ENCODE measurements around the gene DPF3.

Gene DPF3

GRCh38 chr14:72888636-72889201 is 5.2 kb downstream of the DPF3 start:
- H3K18ac ChIP-seq (ENCODE audit: low read length) = no peak overlapping the region
- H3K36me3 ChIP-seq (ENCODE audit: control insufficient read depth in 1 of 2, insufficient read depth in 2 of 2, low read length in 2 of 2) = no peaks in the 10 kb centered on the region
- no peaks in the 10 kb centered on the region for H3K79me2 ChIP-seq (ENCODE audit: control insufficient read depth, insufficient read depth, low read length, poor library complexity)
- H2BK120ac ChIP-seq (ENCODE audit: insufficient read depth, low read length, poor library complexity) = no peak overlapping the region
- H4K91ac ChIP-seq (ENCODE audit: low read depth, low read length) = no peak overlapping the region
- H2BK5ac ChIP-seq (ENCODE audit: low read depth, low read length, poor library complexity) = no peak overlapping the region
- no peak for DNase-seq
- peaks cover 26% of the 10 kb centered on the region for H3K27me3 ChIP-seq (ENCODE audit: insufficient read depth, low read length)
- no peak overlapping the region for H3K27ac ChIP-seq (ENCODE audit: low read depth, low read length)
- H3K4ac ChIP-seq (ENCODE audit: low read depth, low read length) = no peak overlapping the region
- H3K9me3 ChIP-seq (ENCODE audit: insufficient read depth, low read depth, low read length) = peaks cover 3% of the 10 kb centered on the region
- H3K9ac ChIP-seq (ENCODE audit: low read length) = no peak overlapping the region
- H4K8ac ChIP-seq (ENCODE audit: low read depth, low read length) = no peak overlapping the region
- no peak overlapping the region for H3K4me3 ChIP-seq (ENCODE audit: low read depth, low read length)
- H3K4me1 ChIP-seq (ENCODE audit: control insufficient read depth in 1 of 2, insufficient read depth in 2 of 2, low read length in 2 of 2) = peaks cover 9 to 13% of the 10 kb centered on the region in 2 experiments
- no peak overlapping the region for H3K23ac ChIP-seq (ENCODE audit: low read length)
- H3K14ac ChIP-seq (ENCODE audit: low read length) = no peak overlapping the region
- H4K12ac ChIP-seq (ENCODE audit: low read depth, low read length) = no peak overlapping the region
- H3K4me2 ChIP-seq (ENCODE audit: low read length) = no peak overlapping the region
- H2BK12ac ChIP-seq (ENCODE audit: low read length) = no peak overlapping the region
- no peaks in the 10 kb centered on the region for H3K79me1 ChIP-seq (ENCODE audit: low read length)
- H2AK5ac ChIP-seq (ENCODE audit: low read length) = no peak overlapping the region
- no CpG with 5 or more reads among the region's 2 CpGs for WGBS (ENCODE audit: extremely low coverage, insufficient coverage, insufficient read length)
- no peak overlapping the region for H2AFZ ChIP-seq (ENCODE audit: insufficient read depth, low read length, poor library complexity)

- no peak overlapping the region for H2AFZ ChIP-seq (ENCODE audit: insufficient read depth, low read length, poor library complexity)
- no peak overlapping the region for H4K8ac ChIP-seq (ENCODE audit: low read depth, low read length)
- no peak overlapping the region for H3K27ac ChIP-seq (ENCODE audit: low read depth, low read length)
- H4K12ac ChIP-seq (ENCODE audit: low read depth, low read length) = no peak overlapping the region
- no peak overlapping the region for H3K14ac ChIP-seq (ENCODE audit: low read length)
- peaks cover 9 to 12% of the 10 kb centered on the region in 2 experiments for H3K4me1 ChIP-seq (ENCODE audit: control insufficient read depth in 1 of 2, insufficient read depth in 2 of 2, low read length in 2 of 2)
- H3K9ac ChIP-seq (ENCODE audit: low read length) = no peak overlapping the region
- H2BK120ac ChIP-seq (ENCODE audit: insufficient read depth, low read length, poor library complexity) = no peak overlapping the region
- no peak overlapping the region for H3K4me2 ChIP-seq (ENCODE audit: low read length)
- no peak overlapping the region for H2AK5ac ChIP-seq (ENCODE audit: low read length)
- H3K27me3 ChIP-seq (ENCODE audit: insufficient read depth, low read length) = peaks cover 23% of the 10 kb centered on the region
- H3K18ac ChIP-seq (ENCODE audit: low read length) = no peak overlapping the region
- H3K9me3 ChIP-seq (ENCODE audit: insufficient read depth, low read depth, low read length) = peaks cover 3% of the 10 kb centered on the region
- H4K91ac ChIP-seq (ENCODE audit: low read depth, low read length) = no peak overlapping the region
- no peaks in the 10 kb centered on the region for H3K79me1 ChIP-seq (ENCODE audit: low read length)
- no peak overlapping the region for H3K4me3 ChIP-seq (ENCODE audit: low read depth, low read length)
- no peaks in the 10 kb centered on the region for H3K36me3 ChIP-seq (ENCODE audit: control insufficient read depth in 1 of 2, insufficient read depth in 2 of 2, low read length in 2 of 2)
- no peak overlapping the region for H2BK12ac ChIP-seq (ENCODE audit: low read length)
- H3K79me2 ChIP-seq (ENCODE audit: control insufficient read depth, insufficient read depth, low read length, poor library complexity) = no peaks in the 10 kb centered on the region
- no peak overlapping the region for H2BK5ac ChIP-seq (ENCODE audit: low read depth, low read length, poor library complexity)
- no CpG with 5 or more reads among the region's 2 CpGs for WGBS (ENCODE audit: extremely low coverage, insufficient coverage, insufficient read length)
- no peak overlapping the region for H3K23ac ChIP-seq (ENCODE audit: low read length)
- no peak overlapping the region for H3K4ac ChIP-seq (ENCODE audit: low read depth, low read length)
- no peak for DNase-seq
These were observed 5.7 kb downstream of the DPF3 start for GRCh38 chr14:72888192-72888591.

GRCh38 chr14:72887514-72887913 is 6.4 kb downstream of the DPF3 start:
- Histone ChIP-seq H3K23ac (ENCODE audit: low read length) (no peak overlapping the region), H3K4me3 (ENCODE audit: low read depth, low read length) (no peak overlapping the region), H3K18ac (ENCODE audit: low read length) (no peak overlapping the region), H3K9me3 (ENCODE audit: insufficient read depth, low read depth, low read length) (peaks cover 1% of the 10 kb centered on the region), H4K91ac (ENCODE audit: low read depth, low read length) (no peak overlapping the region), H2AK5ac (ENCODE audit: low read length) (no peak overlapping the region), H3K36me3 (ENCODE audit: control insufficient read depth in 1 of 2, insufficient read depth in 2 of 2, low read length in 2 of 2) (no peaks in the 10 kb centered on the region), H2AFZ (ENCODE audit: insufficient read depth, low read length, poor library complexity) (no peak overlapping the region), H3K4ac (ENCODE audit: low read depth, low read length) (no peak overlapping the region), H3K27me3 (ENCODE audit: insufficient read depth, low read length) (peaks cover 17% of the 10 kb centered on the region), H2BK120ac (ENCODE audit: insufficient read depth, low read length, poor library complexity) (no peak overlapping the region), H3K9ac (ENCODE audit: low read length) (no peak overlapping the region), H3K4me2 (ENCODE audit: low read length) (no peak overlapping the region), H3K14ac (ENCODE audit: low read length) (no peak overlapping the region), H2BK12ac (ENCODE audit: low read length) (no peak overlapping the region), H3K79me2 (ENCODE audit: control insufficient read depth, insufficient read depth, low read length, poor library complexity) (no peaks in the 10 kb centered on the region), H4K8ac (ENCODE audit: low read depth, low read length) (no peak overlapping the region), H3K79me1 (ENCODE audit: low read length) (no peaks in the 10 kb centered on the region), H3K4me1 (ENCODE audit: control insufficient read depth in 1 of 2, insufficient read depth in 2 of 2, low read length in 2 of 2) (peaks cover 4 to 6% of the 10 kb centered on the region in 2 experiments), H2BK5ac (ENCODE audit: low read depth, low read length, poor library complexity) (no peak overlapping the region), H3K27ac (ENCODE audit: low read depth, low read length) (no peak overlapping the region), H4K12ac (ENCODE audit: low read depth, low read length) (no peak overlapping the region)
- DNase-seq = no peak
- no CpG with 5 or more reads among the region's 3 CpGs for WGBS (ENCODE audit: extremely low coverage, insufficient coverage, insufficient read length)

GRCh38 chr14:72884386-72884785 is 9.5 kb downstream of the DPF3 start:
- Histone ChIP-seq H3K4ac (ENCODE audit: low read depth, low read length) (no peak overlapping the region), H2AFZ (ENCODE audit: insufficient read depth, low read length, poor library complexity) (no peak overlapping the region), H3K18ac (ENCODE audit: low read length) (no peak overlapping the region), H3K9ac (ENCODE audit: low read length) (no peak overlapping the region), H3K4me3 (ENCODE audit: low read depth, low read length) (no peak overlapping the region), H2BK120ac (ENCODE audit: insufficient read depth, low read length, poor library complexity) (no peak overlapping the region), H3K27ac (ENCODE audit: low read depth, low read length) (no peak overlapping the region), H3K9me3 (ENCODE audit: insufficient read depth, low read depth, low read length) (peaks cover 1% of the 10 kb centered on the region), H4K91ac (ENCODE audit: low read depth, low read length) (no peak overlapping the region), H4K8ac (ENCODE audit: low read depth, low read length) (no peak overlapping the region), H2AK5ac (ENCODE audit: low read length) (no peak overlapping the region), H3K14ac (ENCODE audit: low read length) (no peak overlapping the region), H3K27me3 (ENCODE audit: insufficient read depth, low read length) (no peaks in the 10 kb centered on the region), H2BK12ac (ENCODE audit: low read length) (no peak overlapping the region), H4K12ac (ENCODE audit: low read depth, low read length) (no peak overlapping the region), H3K4me2 (ENCODE audit: low read length) (no peak overlapping the region), H2BK5ac (ENCODE audit: low read depth, low read length, poor library complexity) (no peak overlapping the region), H3K36me3 (ENCODE audit: control insufficient read depth in 1 of 2, insufficient read depth in 2 of 2, low read length in 2 of 2) (no peaks in the 10 kb centered on the region), H3K23ac (ENCODE audit: low read length) (no peak overlapping the region), H3K79me1 (ENCODE audit: low read length) (no peaks in the 10 kb centered on the region), H3K79me2 (ENCODE audit: control insufficient read depth, insufficient read depth, low read length, poor library complexity) (no peaks in the 10 kb centered on the region), H3K4me1 (ENCODE audit: control insufficient read depth in 1 of 2, insufficient read depth in 2 of 2, low read length in 2 of 2) (no peaks in the 10 kb centered on the region)
- DNase-seq = no peak
- WGBS (ENCODE audit: extremely low coverage, insufficient coverage, insufficient read length) = no CpG with 5 or more reads among the region's 4 CpGs

All from trophoblast cell (in vitro differentiated cells and primary cell).